Stimulated activated CD8-positive, alpha-beta memory T cell treated with anti-CD3 and anti-CD28 coated beads, Interleukin-7, amount 100 ng/mL, for 48 hours (primary cell): ENCODE results near the gene NEUROD2.

ENCODE experiments used
- DNase-seq, 2 donors: peaks; one replicate each; pipeline ENCODE4 v3.0.0-alpha.2; 2020; ENCODE audit warnings: low read depth in 1 of 2; ENCODE audit errors: extremely low read depth in 1 of 2

The NEUROD2 gene

DNA sequence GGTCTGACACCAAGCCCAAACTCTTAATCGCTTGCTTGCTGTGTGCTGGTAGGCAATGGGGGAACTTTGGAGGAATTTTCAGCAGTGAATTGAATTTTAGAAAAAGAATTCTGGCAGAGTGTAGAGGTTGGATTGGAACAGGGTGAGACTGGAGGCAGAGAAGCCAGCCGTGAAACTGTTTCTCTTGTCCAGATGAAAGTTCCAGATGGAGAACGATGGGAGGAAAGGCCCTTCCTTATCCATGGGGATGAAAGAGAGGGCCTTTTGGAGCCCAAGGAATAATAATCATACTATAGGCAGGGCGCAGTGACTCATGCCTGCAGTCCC is 26.0 kb downstream of the NEUROD2 start:
- no peak for DNase-seq

GRCh38 chr17:39581071-39581758 is 26.5 kb downstream of the NEUROD2 start:
- DNase-seq: no peak

DNA sequence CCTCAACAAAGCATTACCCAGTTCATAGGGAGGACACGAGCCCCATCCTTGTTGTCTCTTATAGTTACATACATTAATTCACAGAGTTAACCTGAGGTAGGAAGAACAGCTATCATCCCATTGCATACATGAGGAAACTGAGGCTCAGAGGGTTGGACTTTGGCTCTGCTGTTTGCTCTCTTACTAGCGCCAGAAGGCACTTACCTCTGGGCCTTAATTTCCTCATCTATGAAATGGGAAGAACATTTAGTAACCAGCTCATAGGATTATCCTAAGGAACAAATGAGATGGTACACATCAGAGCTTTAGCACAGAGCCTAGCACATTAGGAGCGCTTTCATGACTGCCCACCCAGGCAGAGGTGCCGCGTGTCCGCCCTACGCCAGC is 27.6 kb downstream of the NEUROD2 start:
- DNase-seq: no peak

GRCh38 chr17:39579318-39580081 is 28.2 kb downstream of the NEUROD2 start:
- no peak for DNase-seq

DNA sequence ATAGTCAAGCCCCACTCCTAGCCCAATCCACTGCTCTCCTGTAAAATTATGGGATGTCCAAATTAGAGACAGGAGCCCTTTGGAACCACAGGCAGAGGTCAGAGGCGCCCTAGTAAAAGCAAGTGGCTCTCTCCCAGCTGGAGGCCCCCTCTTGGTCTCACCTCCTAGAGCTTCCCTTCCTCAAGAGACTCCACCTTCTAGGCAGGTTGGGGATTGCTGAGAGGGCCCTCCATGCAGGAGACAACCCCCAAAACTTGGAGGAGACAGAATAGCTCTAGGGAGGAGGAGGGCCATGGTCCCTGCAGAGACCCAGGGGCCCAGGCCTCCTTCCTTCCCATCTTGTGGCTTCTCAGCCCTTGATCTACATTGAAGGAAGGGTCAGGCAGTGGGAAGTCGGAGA is 29.4 kb downstream of the NEUROD2 start:
- no peak for DNase-seq

DNA sequence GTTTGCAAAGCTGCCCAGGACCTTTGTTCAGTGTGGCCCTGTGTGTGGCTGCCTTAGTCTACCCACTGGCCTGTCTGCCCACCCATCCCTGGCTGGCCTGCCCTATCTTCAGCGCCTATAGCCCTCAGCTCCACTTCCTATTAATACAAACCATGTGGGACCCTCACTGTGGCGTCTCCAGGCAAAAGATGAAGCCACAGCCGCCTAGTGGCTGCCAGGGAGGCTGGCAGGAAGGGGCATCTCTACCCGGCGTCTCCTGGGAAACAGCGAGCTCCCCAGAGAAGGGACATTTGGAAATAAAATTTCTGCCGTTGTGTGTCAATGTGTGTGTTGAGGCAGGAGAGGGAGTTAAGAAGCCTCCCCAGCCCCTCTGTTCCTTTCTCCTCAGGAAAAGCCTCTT is 31.5 kb downstream of the NEUROD2 start:
- no peak for DNase-seq

- DNase-seq: no peak
Observed at GRCh38 chr17:39573447-39574298, 34.0 kb downstream of the NEUROD2 start.

DNA sequence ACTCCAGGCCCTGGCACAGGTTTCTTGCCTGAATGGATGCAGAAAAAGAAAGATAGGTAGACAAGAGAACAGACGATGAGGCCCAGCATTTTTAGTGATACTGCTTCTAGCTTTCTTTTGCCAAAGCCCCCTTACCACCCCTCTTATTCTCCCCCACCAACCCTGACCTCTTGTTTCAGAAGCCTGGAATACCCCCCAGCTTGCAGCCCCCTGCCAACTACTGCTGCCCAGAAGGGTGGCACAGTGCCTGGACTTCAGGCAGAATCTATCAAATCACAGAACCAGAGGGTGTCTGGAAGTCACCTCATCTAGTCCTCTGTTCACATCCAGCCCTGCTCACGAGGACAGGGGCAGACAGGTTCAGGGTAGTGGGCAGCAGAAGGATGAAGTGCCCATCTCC is 35.6 kb downstream of the NEUROD2 start:
- DNase-seq: no peak

- no peak for DNase-seq
Observed at GRCh38 chr17:39569126-39569525, 38.6 kb downstream of the NEUROD2 start.

GRCh38 chr17:39568702-39569101 is 39.0 kb downstream of the NEUROD2 start:
- DNase-seq: no peak

GRCh38 chr17:39566094-39566850 is 41.4 kb downstream of the NEUROD2 start:
- no peak for DNase-seq

GRCh38 chr17:39564211-39564848 is 43.4 kb downstream of the NEUROD2 start:
- no peak for DNase-seq

- DNase-seq: no peak
Observed at GRCh38 chr17:39563476-39563875, 44.2 kb downstream of the NEUROD2 start.

DNA sequence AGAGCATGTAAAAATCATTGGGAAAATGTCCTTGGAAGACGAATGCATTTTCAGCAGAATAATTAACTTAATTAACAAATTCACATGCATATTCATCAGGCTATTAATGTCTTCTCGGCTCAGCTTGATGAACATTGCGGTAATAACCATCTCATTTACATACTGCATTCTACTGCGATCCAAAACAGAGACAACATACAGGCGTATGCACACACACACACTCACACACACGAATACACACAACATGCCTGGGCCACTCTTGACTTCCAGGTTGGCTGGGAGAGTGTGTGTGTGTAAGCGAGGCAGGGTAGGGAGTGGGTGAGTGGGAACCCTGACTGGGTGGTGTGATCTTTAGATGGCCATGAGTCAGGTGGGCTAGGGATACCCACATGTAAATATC is 44.7 kb downstream of the NEUROD2 start:
- DNase-seq: no peak

GRCh38 chr17:39562395-39562794 is 45.3 kb downstream of the NEUROD2 start:
- no peak for DNase-seq

DNA sequence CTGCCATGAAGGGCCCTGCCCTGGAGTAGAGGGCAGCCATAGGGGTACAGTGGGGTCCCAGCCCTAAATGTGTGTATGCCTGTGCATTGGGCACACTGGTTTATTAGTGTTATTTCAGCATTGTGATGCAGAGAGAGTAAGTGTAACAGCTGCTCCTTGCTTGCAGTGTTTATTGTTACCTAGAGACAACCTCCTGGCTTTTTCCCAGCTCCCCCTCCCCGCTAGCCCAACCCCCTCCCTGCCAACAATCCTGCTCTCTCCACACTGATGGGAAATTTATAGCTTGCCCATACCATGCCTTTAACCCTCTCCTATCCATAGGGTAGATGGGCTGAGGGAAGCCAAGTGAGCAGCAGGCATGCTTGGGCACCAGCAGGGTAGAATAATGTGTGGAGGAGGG is 51.3 kb downstream of the NEUROD2 start:
- DNase-seq: no peak

- DNase-seq: no peak
Observed at GRCh38 chr17:39555368-39555767, 52.4 kb downstream of the NEUROD2 start.
